HCT116 (cell line): ENCODE results near the gene GPHA2.

Experiments
- CEBPB ChIP-seq: IDR thresholded peaks from 2 replicates; pipeline ENCODE4 v1.6.1; 2012; ENCODE audit warnings: low read depth
- CTCF ChIP-seq, 3 experiments: fragments of 200-600 bp in 1 of 3; sonication (generic) in 1 of 3; IDR thresholded peaks in 2 of 3; conservative IDR thresholded peaks in 1 of 3; 2 replicates each; pipeline ENCODE4 v1.5.1; 2012 to 2017; ENCODE audit warnings: low read depth in 2 of 3, low read length in 2 of 3, antibody characterized with exemption in 1 of 3, borderline replicate concordance in 1 of 3, control low read depth in 1 of 3, mild to moderate bottlenecking in 1 of 3, mixed read lengths in 1 of 3, mixed run types in 1 of 3, moderate library complexity in 1 of 3; ENCODE audit not compliant: insufficient read depth in 1 of 3
- EGR1 ChIP-seq: IDR thresholded peaks from 2 replicates; pipeline ENCODE4 v1.6.1; 2012; ENCODE audit warnings: low read depth
- EZH2 ChIP-seq: fragments of 200-600 bp; sonication (generic); IDR thresholded peaks from 2 replicates; pipeline ENCODE4 v1.6.1; 2017; ENCODE audit warnings: antibody characterized with exemption, mixed run types
- EZH2phosphoT487 ChIP-seq: fragments of 200-600 bp; IDR thresholded peaks from 2 replicates; pipeline ENCODE4 v1.6.1; 2018; ENCODE audit warnings: antibody characterized with exemption, borderline replicate concordance
- POLR2A ChIP-seq: IDR thresholded peaks from 2 replicates; pipeline ENCODE4 v1.7.0; 2011; ENCODE audit warnings: borderline replicate concordance; ENCODE audit not compliant: insufficient read depth, insufficient read length; ENCODE audit errors: extremely low read depth
- POLR2AphosphoS5 ChIP-seq: IDR thresholded peaks from 2 replicates; pipeline ENCODE4 v1.6.1; 2011; ENCODE audit warnings: mild to moderate bottlenecking, low read depth, low read length, moderate library complexity
- RAD21 ChIP-seq: IDR thresholded peaks from 2 replicates; pipeline ENCODE4 v1.6.1; 2012; ENCODE audit warnings: low read depth, mild to moderate bottlenecking
- ZBTB33 ChIP-seq: IDR thresholded peaks from 2 replicates; pipeline ENCODE4 v1.6.1; 2011; ENCODE audit warnings: mild to moderate bottlenecking, low read length, moderate library complexity; ENCODE audit not compliant: insufficient replicate concordance; ENCODE audit errors: extremely low read depth
- ZFX ChIP-seq: fragments of 450-650 bp; IDR thresholded peaks from 2 replicates; pipeline ENCODE4 v1.6.1; 2017
- TF ChIP-seq, protein P1 (sequence below): IDR thresholded peaks from 2 replicates; pipeline ENCODE4 v1.6.1; 2012; ENCODE audit warnings: low read depth

- no peak for TF ChIP-seq ZBTB33
- no peak for TF ChIP-seq RAD21
- no peak for TF ChIP-seq POLR2A
- TF ChIP-seq POLR2AphosphoS5 = no peak
- no peak for TF ChIP-seq ZFX
- TF ChIP-seq, protein P1, sequence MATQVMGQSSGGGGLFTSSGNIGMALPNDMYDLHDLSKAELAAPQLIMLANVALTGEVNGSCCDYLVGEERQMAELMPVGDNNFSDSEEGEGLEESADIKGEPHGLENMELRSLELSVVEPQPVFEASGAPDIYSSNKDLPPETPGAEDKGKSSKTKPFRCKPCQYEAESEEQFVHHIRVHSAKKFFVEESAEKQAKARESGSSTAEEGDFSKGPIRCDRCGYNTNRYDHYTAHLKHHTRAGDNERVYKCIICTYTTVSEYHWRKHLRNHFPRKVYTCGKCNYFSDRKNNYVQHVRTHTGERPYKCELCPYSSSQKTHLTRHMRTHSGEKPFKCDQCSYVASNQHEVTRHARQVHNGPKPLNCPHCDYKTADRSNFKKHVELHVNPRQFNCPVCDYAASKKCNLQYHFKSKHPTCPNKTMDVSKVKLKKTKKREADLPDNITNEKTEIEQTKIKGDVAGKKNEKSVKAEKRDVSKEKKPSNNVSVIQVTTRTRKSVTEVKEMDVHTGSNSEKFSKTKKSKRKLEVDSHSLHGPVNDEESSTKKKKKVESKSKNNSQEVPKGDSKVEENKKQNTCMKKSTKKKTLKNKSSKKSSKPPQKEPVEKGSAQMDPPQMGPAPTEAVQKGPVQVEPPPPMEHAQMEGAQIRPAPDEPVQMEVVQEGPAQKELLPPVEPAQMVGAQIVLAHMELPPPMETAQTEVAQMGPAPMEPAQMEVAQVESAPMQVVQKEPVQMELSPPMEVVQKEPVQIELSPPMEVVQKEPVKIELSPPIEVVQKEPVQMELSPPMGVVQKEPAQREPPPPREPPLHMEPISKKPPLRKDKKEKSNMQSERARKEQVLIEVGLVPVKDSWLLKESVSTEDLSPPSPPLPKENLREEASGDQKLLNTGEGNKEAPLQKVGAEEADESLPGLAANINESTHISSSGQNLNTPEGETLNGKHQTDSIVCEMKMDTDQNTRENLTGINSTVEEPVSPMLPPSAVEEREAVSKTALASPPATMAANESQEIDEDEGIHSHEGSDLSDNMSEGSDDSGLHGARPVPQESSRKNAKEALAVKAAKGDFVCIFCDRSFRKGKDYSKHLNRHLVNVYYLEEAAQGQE = no peak
- TF ChIP-seq CTCF (IDR thresholded peaks at IDR 0.05 in 2 of 3, conservative IDR thresholded peaks at IDR 0.05 in 1 of 3; ENCODE audit: borderline replicate concordance in 1 of 3, insufficient read depth in 1 of 3, low read depth in 2 of 3, low read length in 2 of 3) = no peak
- no peak for TF ChIP-seq EZH2phosphoT487
- no peak for TF ChIP-seq EZH2
- TF ChIP-seq EGR1 = no peak
- TF ChIP-seq CEBPB = no peak
Observed at GRCh38 chr11:64902102-64902900, 33.4 kb downstream of the GPHA2 start.
